CD4-positive, alpha-beta T cell treated with Interleukin-12 subunit alpha and Interleukin-12 subunit beta, for 1 hour (primary cell): ENCODE results near the gene ANAPC2.

ENCODE experiments used
- DNase-seq: peaks from one replicate; pipeline ENCODE4 v3.0.0-alpha.2; 2020

Gene ANAPC2

GRCh38 chr9:137173796-137174664 is 14.3 kb downstream of the ANAPC2 start:
- no peak for DNase-seq

GRCh38 chr9:137172901-137173795 is 15.2 kb downstream of the ANAPC2 start:
- DNase-seq, result no peak

DNA sequence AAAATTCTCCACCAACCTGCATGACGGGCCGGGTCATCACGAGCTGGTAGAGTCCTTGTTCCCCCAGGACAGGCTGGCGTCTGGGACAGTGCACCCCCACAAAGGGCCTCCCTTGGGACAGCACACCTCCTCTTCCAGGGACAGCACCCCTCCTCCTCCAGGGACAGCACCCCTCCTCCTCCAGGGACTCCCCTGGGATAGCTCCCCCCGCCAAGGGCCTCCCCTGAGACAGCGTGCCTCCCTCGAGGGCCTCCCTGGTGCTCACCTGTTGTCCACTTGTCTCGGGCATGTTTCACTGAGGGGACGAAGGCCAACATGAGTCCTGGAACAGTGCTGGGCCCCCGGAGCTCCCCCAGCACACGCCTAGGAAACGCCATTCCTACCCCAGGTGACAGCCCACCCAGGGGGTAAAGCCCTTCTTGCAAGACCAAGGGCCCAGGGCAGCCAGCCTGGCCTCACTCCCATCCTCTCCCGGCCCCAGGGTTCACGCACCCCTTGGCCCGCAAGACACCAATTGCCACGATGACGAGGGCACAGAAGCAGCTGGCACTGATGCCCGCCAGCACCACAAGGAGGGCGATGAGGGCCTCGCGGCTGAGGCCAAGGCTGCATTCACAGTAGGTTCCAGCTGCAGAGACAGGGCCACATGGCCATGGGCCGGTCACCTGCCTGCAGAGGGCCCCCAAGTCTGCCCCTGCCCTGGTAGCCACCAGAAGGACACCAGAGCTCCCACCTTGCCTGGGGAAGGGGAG is 17.0 kb downstream of the ANAPC2 start:
- no peak for DNase-seq

DNA sequence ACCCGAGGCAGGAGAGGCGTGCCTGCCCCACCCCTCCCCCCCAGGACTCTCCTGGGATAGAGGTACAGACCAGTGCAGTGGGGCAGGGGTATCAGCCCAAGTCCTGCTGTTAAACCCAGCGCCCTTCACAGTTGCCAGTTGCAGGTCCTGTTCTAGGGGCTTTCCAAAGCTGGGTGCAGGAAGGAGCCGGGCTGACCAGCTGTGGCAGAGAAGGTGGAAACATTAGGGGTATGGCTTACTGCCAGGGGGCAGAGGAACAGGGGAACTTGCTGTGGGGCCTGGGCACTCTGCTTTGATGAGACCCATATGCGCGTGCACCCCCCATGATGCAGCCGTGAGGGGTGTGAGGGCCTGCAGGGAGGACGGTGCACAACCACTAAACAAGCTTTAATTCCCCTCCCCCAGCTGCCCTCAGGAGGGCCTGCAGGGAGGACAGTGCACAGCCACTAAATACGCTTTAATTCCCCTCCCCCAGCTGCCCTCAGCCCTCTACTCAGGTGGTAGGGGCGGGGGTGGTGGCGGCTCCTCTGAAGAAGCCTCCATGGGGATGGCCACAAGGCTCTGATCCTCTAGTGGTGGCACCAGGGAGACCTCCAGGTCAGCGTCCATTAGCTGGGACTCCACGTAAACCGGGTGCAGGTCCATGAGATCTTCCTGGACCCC is 17.7 kb downstream of the ANAPC2 start:
- no peak for DNase-seq

GRCh38 chr9:137169896-137170358 is 18.4 kb downstream of the ANAPC2 start, which contains the start of gene LRRC26:
LRRC26 (minus strand) TSS chr9:137170051; CDS start chr9:137169943, 108 bp downstream.
- DNase-seq, result no peak

DNA sequence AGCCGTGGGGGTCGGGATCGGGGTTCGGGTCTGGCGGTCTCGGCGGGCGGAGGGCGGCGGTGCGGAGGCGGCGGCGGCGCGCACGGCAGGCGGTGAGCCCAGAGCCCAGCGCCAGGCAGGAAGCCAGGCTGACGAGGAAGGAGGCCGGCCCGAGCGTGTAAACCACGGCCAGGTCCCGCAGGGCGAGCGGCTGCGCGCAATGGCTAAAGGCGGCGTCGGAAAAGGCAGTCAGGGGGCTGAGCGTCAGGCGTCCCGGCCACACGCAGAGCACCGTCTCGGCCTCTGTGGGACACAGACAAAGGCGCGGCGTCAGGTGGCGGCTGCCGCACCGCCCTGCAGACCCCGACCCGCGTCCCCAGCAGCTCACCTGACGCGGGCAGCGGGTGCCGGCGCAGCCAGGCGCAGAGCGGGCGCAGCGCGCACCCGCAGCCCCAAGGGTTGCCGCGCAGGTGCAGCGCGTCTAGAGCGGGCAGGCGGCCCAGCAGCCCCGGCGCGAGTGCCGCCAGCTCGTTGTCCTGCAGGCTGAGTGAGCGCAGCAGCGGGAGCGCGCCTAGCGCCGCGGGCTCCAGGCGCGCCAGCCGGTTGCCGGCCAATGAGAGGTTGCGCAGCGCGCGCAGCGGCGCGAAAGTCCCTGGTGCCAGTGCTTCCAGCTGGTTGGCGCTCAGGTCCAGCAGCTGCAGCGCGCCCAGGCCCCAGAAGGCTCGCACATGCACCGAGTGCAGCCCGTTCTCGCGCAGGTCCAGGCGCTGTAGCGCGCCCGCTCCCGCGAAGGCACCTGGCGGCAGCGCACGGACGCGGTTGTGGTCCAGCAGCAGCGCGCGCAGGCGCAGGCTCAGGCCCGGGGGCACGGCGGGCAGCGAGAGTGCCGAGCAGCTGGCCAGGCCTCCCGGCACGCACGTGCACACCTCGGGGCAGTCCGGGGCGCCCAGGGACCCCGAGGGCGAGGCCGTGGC is 19.2 kb downstream of the ANAPC2 start:
- peak; percentile 11 for DNase-seq

GRCh38 chr9:137168573-137168903 is 19.8 kb downstream of the ANAPC2 start:
- DNase-seq, result no peak

GRCh38 chr9:137167747-137168572 is 20.4 kb downstream of the ANAPC2 start:
- no peak for DNase-seq

DNA sequence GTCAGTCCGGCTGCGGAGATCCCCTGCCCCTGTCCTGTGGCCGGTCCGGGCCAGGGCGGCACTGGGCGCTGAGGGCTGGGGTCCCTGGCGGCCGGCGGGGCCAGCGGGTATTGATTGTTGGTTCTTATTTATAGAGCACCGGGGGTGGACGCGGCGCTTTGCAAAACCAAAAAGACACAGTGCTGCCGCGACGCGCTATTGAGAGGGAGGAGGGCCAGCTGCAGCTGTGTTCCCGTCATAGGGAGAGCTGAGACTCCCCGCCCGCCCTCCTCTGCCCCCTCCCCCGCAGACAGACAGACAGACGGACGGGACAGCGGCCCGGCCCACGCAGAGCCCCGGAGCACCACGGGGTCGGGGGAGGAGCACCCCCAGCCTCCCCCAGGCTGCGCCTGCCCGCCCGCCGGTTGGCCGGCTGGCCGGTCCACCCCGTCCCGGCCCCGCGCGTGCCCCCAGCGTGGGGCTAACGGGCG is 21.0 kb downstream of the ANAPC2 start:
- DNase-seq, result no peak

GRCh38 chr9:137166380-137167229 is 21.8 kb downstream of the ANAPC2 start:
- DNase-seq, result no peak

- DNase-seq, result no peak
Observed at GRCh38 chr9:137165250-137165836, 23.0 kb downstream of the ANAPC2 start.

- DNase-seq, result no peak
Observed at GRCh38 chr9:137164370-137165249, 23.8 kb downstream of the ANAPC2 start.

DNA sequence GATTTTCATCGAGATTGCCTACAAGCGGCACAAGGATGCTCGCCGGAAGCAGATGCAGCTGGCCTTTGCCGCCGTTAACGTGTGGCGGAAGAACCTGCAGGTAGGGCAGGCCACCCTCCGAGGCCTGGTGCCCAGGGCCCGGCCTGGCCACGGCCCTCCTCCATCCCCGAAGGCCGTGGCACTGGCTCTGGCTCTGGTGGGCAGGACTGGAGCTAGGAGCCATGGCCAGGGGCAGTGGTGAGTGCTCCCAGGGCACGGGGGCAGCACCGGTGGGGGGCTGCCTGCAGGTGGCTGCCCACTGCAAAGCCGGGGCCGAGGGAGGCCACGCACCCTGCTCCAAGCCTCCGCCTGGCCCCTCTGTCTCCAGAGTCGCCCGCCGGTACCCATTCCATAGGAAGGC is 24.6 kb downstream of the ANAPC2 start:
- no peak for DNase-seq

DNA sequence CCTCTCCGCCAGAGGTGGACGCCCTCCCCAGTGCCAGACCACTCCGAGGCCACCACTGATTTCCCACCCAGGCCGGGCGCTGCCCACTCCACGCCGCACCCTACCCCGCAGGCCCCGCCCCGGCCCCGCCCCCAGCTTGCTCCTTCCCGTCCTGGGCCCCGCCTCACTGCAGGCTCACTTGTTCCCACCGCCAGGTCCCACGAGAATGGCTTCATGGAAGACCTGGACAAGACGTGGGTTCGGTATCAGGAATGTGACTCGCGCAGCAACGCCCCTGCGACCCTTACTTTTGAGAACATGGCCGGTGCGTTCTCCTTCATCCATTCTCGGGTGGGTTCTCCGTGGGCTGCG is 25.0 kb downstream of the ANAPC2 start:
- no peak for DNase-seq

DNA sequence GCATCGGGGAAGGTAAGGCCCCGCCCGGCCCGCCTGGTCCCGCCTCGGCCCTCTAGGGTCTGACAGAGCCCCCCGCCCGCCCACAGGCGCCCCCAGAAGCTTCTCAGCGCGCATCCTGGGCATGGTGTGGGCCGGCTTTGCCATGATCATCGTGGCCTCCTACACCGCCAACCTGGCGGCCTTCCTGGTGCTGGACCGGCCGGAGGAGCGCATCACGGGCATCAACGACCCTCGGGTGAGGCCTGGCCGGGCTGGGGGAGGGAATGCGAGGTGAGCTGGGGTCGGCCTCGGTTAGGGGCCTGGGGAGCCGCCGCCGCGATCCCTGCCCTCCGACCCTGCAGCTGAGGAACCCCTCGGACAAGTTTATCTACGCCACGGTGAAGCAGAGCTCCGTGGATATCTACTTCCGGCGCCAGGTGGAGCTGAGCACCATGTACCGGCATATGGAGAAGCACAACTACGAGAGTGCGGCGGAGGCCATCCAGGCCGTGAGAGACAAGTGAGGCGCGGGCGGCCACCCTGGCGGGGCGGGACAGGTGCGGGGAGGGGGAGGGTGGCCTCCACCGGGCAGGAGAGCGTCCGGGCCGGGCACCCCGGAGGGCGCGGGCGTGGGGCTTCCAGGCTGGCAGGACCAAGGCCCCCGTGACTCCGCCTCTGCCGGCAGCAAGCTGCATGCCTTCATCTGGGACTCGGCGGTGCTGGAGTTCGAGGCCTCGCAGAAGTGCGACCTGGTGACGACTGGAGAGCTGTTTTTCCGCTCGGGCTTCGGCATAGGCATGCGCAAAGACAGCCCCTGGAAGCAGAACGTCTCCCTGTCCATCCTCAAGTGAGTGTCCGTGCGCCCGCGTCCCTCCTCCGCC is 25.6 kb downstream of the ANAPC2 start:
- no peak for DNase-seq

- no peak for DNase-seq
Observed at GRCh38 chr9:137161558-137162486, 26.5 kb downstream of the ANAPC2 start.
